ENCODE results near the gene VPS50. TPM values are rescaled to one million over a fixed set of nuclear protein-coding genes. Genes with fewer than 3 reads are reported as not detected.

The VPS50 gene
- total and polyA plus RNA-seq, 4 donors: 4.0 to 18.2 (median 11.9) TPM

- Histone ChIP-seq H3K27ac (ENCODE audit: low read depth in 1 of 2, low read length in 2 of 2) (no peak overlapping the region), H3K9ac (ENCODE audit: low read depth in 1 of 2, low read length in 2 of 2) (no peak overlapping the region), H3K9me3 (ENCODE audit: control insufficient read depth in 4 of 4, low read length in 3 of 4) (no peaks in the 10 kb centered on the region), H3K4me1 (ENCODE audit: control insufficient read depth in 4 of 4, insufficient read depth in 4 of 4, low read length in 3 of 4) (no peaks in the 10 kb centered on the region), H3K36me3 (ENCODE audit: control insufficient read depth in 4 of 4, insufficient read depth in 3 of 4, low read depth in 1 of 4, low read length in 3 of 4) (no peaks in the 10 kb centered on the region), H3K4me3 (ENCODE audit: low read depth in 1 of 3, low read length in 3 of 3) (no peak overlapping the region), H3K27me3 (ENCODE audit: control insufficient read depth in 4 of 4, insufficient read depth in 4 of 4, low read length in 3 of 4) (peaks cover 0 to 9% (median 0%) of the 10 kb centered on the region in 4 donors)
- TF ChIP-seq JUND (IDR thresholded peaks at IDR 0.05) (no peak), ATF3 (IDR thresholded peaks at IDR 0.05) (no peak), CTCF (IDR thresholded peaks at IDR 0.05; ENCODE audit: low read depth, low read length, missing input control) (no peak), TAF1 (conservative IDR thresholded peaks at IDR 0.05) (no peak)
- no peak for DNase-seq (ENCODE audit: low spot score)
- 50% methylated on average over 1 of the region's 1 CpG for WGBS
Observed at GRCh38 chr7:93185303-93186027, 46.7 kb upstream of the VPS50 start.

- Histone ChIP-seq H3K27me3 (ENCODE audit: control insufficient read depth in 4 of 4, insufficient read depth in 4 of 4, low read length in 3 of 4) (peaks cover 0 to 10% (median 0%) of the 10 kb centered on the region in 4 donors), H3K9me3 (ENCODE audit: control insufficient read depth in 4 of 4, low read length in 3 of 4) (no peaks in the 10 kb centered on the region), H3K9ac (ENCODE audit: low read depth in 1 of 2, low read length in 2 of 2) (no peak overlapping the region), H3K27ac (ENCODE audit: low read depth in 1 of 2, low read length in 2 of 2) (no peak overlapping the region), H3K4me3 (ENCODE audit: low read depth in 1 of 3, low read length in 3 of 3) (no peak overlapping the region), H3K36me3 (ENCODE audit: control insufficient read depth in 4 of 4, insufficient read depth in 3 of 4, low read depth in 1 of 4, low read length in 3 of 4) (no peaks in the 10 kb centered on the region), H3K4me1 (ENCODE audit: control insufficient read depth in 4 of 4, insufficient read depth in 4 of 4, low read length in 3 of 4) (no peaks in the 10 kb centered on the region)
- DNase-seq (ENCODE audit: low spot score): no peak
- WGBS: 62% methylated on average over 6 of the region's 6 CpGs
- TF ChIP-seq YY1 (IDR thresholded peaks at IDR 0.05): no peak
- TF ChIP-seq RXRA (IDR thresholded peaks at IDR 0.05): no peak
- TF ChIP-seq HNF4A (conservative IDR thresholded peaks at IDR 0.05): no peak
- TF ChIP-seq ATF3 (IDR thresholded peaks at IDR 0.05): no peak
- no peak for TF ChIP-seq RAD21 (IDR thresholded peaks at IDR 0.05)
- TF ChIP-seq FOXA2 (IDR thresholded peaks at IDR 0.05): no peak
Observed at GRCh38 chr7:93188870-93189634, 43.1 kb upstream of the VPS50 start.

- Histone ChIP-seq H3K36me3 (ENCODE audit: control insufficient read depth in 4 of 4, insufficient read depth in 3 of 4, low read depth in 1 of 4, low read length in 3 of 4) (no peaks in the 10 kb centered on the region), H3K27me3 (ENCODE audit: control insufficient read depth in 4 of 4, insufficient read depth in 4 of 4, low read length in 3 of 4) (peaks cover 0 to 5% (median 0%) of the 10 kb centered on the region in 4 donors), H3K4me1 (ENCODE audit: control insufficient read depth in 4 of 4, insufficient read depth in 4 of 4, low read length in 3 of 4) (no peaks in the 10 kb centered on the region), H3K4me3 (ENCODE audit: low read depth in 1 of 3, low read length in 3 of 3) (no peak overlapping the region), H3K27ac (ENCODE audit: low read depth in 1 of 2, low read length in 2 of 2) (no peak overlapping the region), H3K9ac (ENCODE audit: low read depth in 1 of 2, low read length in 2 of 2) (no peak overlapping the region), H3K9me3 (ENCODE audit: control insufficient read depth in 4 of 4, low read length in 3 of 4) (no peaks in the 10 kb centered on the region)
- WGBS: 50% methylated on average over 3 of the region's 3 CpGs
- no peak for DNase-seq (ENCODE audit: low spot score)
- TF ChIP-seq CTCF (IDR thresholded peaks at IDR 0.05; ENCODE audit: low read depth, low read length, missing input control) (no peak), RAD21 (IDR thresholded peaks at IDR 0.05) (no peak), FOXA1 (IDR thresholded peaks at IDR 0.05) (no peak), ZBTB33 (IDR thresholded peaks at IDR 0.05) (no peak), JUND (IDR thresholded peaks at IDR 0.05) (no peak), NR2F2 (IDR thresholded peaks at IDR 0.05) (no peak), HNF4A (conservative IDR thresholded peaks at IDR 0.05) (no peak), SP1 (IDR thresholded peaks at IDR 0.05) (no peak), RXRA (IDR thresholded peaks at IDR 0.05) (no peak), HNF4G (IDR thresholded peaks at IDR 0.05) (no peak), YY1 (IDR thresholded peaks at IDR 0.05) (no peak), REST (IDR thresholded peaks at IDR 0.05) (no peak)
Observed at GRCh38 chr7:93194386-93194785, 37.8 kb upstream of the VPS50 start.

Measured in liver (tissue), 9 donors.